GM04503 (cell line): ENCODE results near the gene ARID5B.

Source experiments
- DNase-seq: peaks from one replicate; pipeline ENCODE4 v3.0.0-alpha.2; 2012; ENCODE audit warnings: low read depth

ARID5B gene

DNA sequence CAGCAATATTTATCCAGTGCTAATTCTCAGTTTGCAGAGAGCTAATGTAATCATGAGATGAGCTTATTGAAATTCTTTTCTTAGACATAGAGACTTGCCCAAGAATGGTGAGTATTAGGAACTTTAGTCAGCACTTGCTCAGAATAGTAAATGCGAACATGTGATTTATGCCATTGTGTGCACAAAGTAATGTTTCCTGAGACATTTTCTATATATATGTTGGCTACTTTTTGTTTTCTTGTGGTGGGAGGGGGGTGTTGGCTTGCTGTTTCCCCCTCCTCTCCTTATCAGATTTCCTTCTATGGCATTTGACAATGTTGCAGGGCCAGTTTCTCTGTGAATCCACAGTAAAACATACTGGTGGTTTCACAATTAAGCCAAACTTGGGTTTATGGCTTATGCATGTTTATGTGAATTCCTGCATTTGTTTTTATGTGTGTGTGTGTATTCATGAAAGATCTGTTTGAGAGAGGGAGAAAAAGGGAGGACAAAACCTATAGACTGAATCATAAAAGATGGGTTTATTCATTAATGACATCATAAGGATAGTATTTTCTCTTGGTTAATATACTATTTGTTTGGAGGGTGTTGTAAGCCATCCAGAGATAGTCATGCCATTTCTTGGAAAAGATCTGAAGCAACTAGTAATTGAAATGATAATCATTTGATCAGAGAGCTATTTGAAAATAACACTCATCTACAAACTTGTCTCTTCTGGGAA is 36.3 kb downstream of the ARID5B start:
- DNase-seq = peak; percentile 34

DNA sequence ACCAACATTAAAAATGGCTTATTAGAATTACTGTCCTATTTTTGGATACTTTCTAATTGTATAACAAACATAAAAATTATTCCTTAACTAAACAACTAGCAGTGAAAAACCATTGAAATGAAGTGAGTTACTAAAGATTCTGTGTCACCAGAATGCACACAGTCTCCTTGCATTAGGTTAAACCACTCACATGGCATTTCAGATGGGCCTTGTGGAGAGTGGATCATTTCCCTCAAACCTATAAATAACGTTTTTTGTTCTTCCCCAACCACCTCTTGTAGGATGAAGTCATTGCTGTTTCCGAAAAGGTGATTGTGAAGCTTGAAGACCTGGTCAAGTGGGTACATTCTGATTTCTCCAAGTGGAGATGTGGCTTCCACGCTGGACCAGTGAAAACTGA is 38.4 kb downstream of the ARID5B start:
- DNase-seq = no peak

GRCh38 chr10:61941202-61941681 is 39.7 kb downstream of the ARID5B start:
- DNase-seq = no peak

GRCh38 chr10:61942604-61943461 is 41.3 kb downstream of the ARID5B start:
- peak; percentile 28 for DNase-seq

- DNase-seq = no peak
Measured at GRCh38 chr10:61943674-61944378, 42.3 kb downstream of the ARID5B start.

DNA sequence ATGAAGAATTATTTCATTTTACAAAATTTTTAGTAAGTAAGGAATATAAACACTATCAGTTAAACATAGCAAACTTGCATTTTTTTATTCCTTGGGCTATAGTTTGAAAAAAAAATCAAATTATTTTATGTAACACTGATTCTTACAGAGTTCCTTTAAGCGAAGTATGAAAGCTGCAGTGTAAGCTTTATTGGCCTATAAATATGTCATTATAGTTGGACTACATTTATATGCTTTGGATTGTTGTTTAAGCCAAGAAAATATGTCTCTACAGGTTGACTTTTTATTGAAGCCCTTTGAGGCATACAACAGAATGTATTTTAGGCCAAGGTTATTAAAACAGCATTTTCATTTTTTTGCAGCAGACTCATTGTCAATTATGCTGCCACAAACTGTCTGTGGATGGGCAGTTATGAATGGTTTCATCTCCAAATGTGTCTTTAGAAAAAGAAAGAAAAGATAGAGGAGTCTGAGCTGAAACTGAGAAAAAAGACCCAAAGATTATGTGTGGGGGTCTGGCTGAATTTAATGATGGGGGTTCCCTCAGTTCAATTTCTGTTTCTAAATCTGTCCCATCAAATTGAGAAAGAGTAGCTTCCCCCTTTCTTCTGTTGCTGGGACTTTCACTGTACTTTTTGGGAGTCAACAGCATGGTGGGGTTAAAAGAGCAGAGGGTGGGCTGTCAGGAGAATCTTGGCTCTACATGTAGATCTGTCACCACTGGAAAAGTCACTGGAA is 43.1 kb downstream of the ARID5B start:
- no peak for DNase-seq

DNA sequence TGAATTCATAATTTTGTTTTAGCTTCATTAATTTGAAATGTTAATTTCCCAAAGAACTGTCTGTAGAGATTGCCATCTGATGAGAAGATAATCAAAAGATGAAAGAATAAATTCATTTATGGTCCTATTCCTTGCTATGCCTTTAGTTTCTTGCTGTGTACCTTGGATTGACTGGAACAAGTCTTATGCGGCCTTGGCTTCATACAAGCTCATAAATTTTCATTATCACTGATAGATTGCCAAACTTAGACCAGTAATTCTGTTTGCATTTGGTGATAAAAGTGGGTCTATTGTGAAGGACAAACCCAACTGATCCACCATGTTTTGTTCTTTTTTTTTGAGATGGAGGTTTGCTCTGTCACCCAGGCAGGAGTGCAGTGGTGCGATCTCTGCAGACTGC is 48.2 kb downstream of the ARID5B start:
- DNase-seq = no peak

DNA sequence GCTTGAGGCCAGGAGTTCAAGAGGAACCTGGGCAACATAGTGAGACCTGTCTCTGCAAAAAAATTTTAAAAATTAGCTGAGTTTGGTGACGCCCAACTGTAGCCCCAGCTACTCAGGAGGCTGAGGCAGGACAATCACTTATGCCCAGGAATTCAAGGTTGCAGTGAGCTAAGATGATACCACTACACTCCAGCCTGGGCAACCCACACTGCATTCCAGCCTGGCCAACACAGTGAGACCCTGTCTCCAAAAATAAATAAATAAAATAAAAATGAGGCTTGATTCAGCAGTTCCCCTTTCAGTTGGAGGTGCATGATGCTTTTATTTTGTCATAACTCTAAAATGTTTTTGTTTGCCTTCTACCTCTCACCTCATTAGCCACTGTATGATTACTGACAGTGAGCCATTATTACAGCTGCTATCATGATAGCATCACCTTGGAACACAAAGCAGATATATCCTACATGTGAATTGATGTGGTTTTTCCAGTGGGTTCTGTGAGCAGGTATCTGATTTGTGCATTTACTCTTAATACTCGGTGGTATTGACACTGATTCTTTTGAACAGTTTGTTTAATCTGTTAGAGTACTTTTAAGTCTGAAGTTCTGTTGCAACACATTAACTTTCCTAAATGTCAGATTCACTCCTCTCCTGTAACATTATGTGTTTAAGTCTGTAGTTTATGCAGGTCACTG is 49.1 kb downstream of the ARID5B start:
- DNase-seq = no peak

DNA sequence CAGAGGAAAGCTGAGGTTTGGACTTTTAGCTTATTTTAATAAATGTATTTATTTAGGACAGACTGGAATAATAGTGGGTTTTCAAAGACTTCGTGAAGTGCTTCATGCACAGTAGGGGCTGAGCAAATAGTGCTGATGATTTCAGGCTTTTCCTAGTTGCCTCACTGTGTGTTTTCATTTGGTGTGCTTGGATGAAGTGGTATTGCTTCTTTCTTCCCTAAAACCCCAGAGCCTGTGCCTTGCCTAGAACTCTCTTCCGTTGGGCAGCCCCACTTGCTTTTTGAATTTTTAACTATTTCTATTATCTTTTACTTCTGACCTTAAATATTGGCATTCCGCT is 49.6 kb downstream of the ARID5B start:
- no peak for DNase-seq

- DNase-seq = no peak
Measured at GRCh38 chr10:61952028-61952674, 50.7 kb downstream of the ARID5B start.

- no peak for DNase-seq
Measured at GRCh38 chr10:61953183-61953582, 51.7 kb downstream of the ARID5B start.

GRCh38 chr10:61957806-61958205 is 56.3 kb downstream of the ARID5B start:
- DNase-seq = no peak

DNA sequence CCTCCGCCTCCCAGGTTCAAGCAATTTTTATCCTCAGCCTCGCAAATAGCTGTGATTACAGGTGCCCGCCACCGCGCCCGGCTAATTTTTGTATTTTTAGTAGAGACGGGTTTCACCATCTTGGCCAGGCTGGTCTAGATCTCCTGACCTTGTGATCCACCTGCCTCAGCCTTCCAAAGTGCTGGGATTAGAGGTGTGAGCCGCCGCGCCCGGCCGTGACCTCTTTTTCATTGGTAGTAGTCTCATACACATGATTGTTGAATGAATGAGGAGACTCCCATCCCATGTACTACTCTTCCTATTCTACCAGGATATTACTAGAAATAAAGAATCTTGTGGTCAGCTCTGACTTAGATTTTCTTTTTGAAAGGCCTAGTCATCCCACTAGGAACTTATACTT is 56.8 kb downstream of the ARID5B start:
- no peak for DNase-seq

- no peak for DNase-seq
Measured at GRCh38 chr10:61958805-61959204, 57.3 kb downstream of the ARID5B start.

GRCh38 chr10:61959814-61960213 is 58.3 kb downstream of the ARID5B start:
- DNase-seq = no peak

- no peak for DNase-seq
Measured at GRCh38 chr10:61960396-61961120, 59.1 kb downstream of the ARID5B start.

- no peak for DNase-seq
Measured at GRCh38 chr10:61961278-61961677, 59.8 kb downstream of the ARID5B start.

GRCh38 chr10:61962971-61963370 is 61.5 kb downstream of the ARID5B start:
- DNase-seq = no peak

- DNase-seq = no peak
Measured at GRCh38 chr10:61963669-61964058, 62.2 kb downstream of the ARID5B start.

DNA sequence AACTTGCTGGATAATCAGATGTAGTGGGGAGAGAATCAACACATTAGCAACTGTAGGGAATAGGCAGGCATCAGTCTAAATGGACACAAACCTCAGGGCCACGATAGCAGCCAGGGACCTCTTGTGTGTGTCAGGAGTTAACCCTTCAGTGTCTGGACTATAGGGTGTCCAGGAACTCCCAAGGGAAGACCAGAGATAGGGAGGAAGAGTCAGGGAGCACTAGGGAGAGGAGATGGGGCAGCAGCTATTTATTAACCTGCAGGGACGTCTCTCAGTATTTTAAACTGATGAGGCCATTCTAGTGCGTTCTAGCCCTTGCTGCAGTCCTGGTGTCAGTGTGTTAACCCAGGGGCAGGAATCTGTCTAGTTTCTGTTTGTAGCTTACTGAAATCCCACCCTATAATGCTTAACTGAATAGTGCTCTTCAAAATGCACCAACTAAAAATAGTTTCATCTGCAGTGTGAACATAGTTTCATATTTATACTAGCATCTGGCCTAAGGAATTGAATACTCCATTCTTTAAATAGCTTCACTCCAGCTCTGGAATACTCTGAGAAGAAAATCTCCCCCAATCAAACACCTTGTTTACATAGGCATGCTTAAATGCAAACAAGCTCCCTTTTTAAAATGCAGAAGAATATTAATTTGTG is 62.7 kb downstream of the ARID5B start:
- no peak for DNase-seq
